ENCODE measurements around the gene ELFN2. TPM values are rescaled to one million over a fixed set of nuclear protein-coding genes. Genes with fewer than 3 reads are reported as not detected.

The ELFN2 gene
- polyA plus RNA-seq, 1 donor from 2014 or later, result 4.4 TPM

- H3K36me3 ChIP-seq (ENCODE audit: insufficient read depth, low read length), result no peaks in the 10 kb centered on the region
Observed at GRCh38 chr22:37345863-37346504, 81.3 kb downstream of the ELFN2 start.

GRCh38 chr22:37344735-37345449 is 82.4 kb downstream of the ELFN2 start:
- no peaks in the 10 kb centered on the region for H3K27me3 ChIP-seq (ENCODE audit: insufficient read depth, low read depth, low read length)
- no peak overlapping the region for H2AFZ ChIP-seq (ENCODE audit: low read depth, low read length)
- no peaks in the 10 kb centered on the region for H3K9me3 ChIP-seq (ENCODE audit: low read length)
- no peak overlapping the region for H3K4me2 ChIP-seq (ENCODE audit: low read length)
- H3K9me2 ChIP-seq (ENCODE audit: insufficient read depth, low read length), result no peaks in the 10 kb centered on the region
- TF ChIP-seq EP300 (conservative IDR thresholded peaks at IDR 0.05; ENCODE audit: poor library complexity, severe bottlenecking), result no peak
- TF ChIP-seq TAF1 (IDR thresholded peaks at IDR 0.05; ENCODE audit: low read depth), result no peak
- TF ChIP-seq MXI1 (conservative IDR thresholded peaks at IDR 0.05; ENCODE audit: poor library complexity, severe bottlenecking), result no peak
- no peak for TF ChIP-seq CTCF (IDR thresholded peaks at IDR 0.05; ENCODE audit: poor library complexity, severe bottlenecking)
- no peaks in the 10 kb centered on the region for H3K79me2 ChIP-seq (replicated peaks; ENCODE audit: insufficient read depth, low read length)
- no peak overlapping the region for H3K27ac ChIP-seq (ENCODE audit: low read length)
- H3K9ac ChIP-seq (ENCODE audit: low read length), result no peak overlapping the region
- H3K36me3 ChIP-seq (ENCODE audit: insufficient read depth, low read length), result no peaks in the 10 kb centered on the region
- H4K20me1 ChIP-seq (ENCODE audit: insufficient read depth), result no peaks in the 10 kb centered on the region
- no peak overlapping the region for H3K4me3 ChIP-seq (ENCODE audit: low read length)
- no peaks in the 10 kb centered on the region for H3F3A ChIP-seq (ENCODE audit: insufficient read depth, low read length, poor library complexity, severe bottlenecking)

More at GRCh38 chr22:37345863-37346504, 81.3 kb downstream of the ELFN2 start:
- no peak overlapping the region for H2AFZ ChIP-seq (ENCODE audit: low read depth, low read length)
- no peak overlapping the region for H3K9ac ChIP-seq (ENCODE audit: low read length)
- H3F3A ChIP-seq (ENCODE audit: insufficient read depth, low read length, poor library complexity, severe bottlenecking), result no peaks in the 10 kb centered on the region
- H3K9me3 ChIP-seq (ENCODE audit: low read length), result no peaks in the 10 kb centered on the region
- no peaks in the 10 kb centered on the region for H3K27me3 ChIP-seq (ENCODE audit: insufficient read depth, low read depth, low read length)
- no peak for TF ChIP-seq MXI1 (conservative IDR thresholded peaks at IDR 0.05; ENCODE audit: poor library complexity, severe bottlenecking)
- no peak for TF ChIP-seq TAF1 (IDR thresholded peaks at IDR 0.05; ENCODE audit: low read depth)
- TF ChIP-seq EZH2 (IDR thresholded peaks at IDR 0.05; ENCODE audit: borderline replicate concordance, insufficient read depth, low read length, poor library complexity, severe bottlenecking), result no peak
- TF ChIP-seq RAD21 (conservative IDR thresholded peaks at IDR 0.05), result no peak
- no peak for TF ChIP-seq EP300 (conservative IDR thresholded peaks at IDR 0.05; ENCODE audit: poor library complexity, severe bottlenecking)
- no peak for TF ChIP-seq POLR2AphosphoS5 (IDR thresholded peaks at IDR 0.05)
- H3K27ac ChIP-seq (ENCODE audit: low read length), result no peak overlapping the region
- H3K4me2 ChIP-seq (ENCODE audit: low read length), result no peak overlapping the region
- H4K20me1 ChIP-seq (ENCODE audit: insufficient read depth), result no peaks in the 10 kb centered on the region
- no peaks in the 10 kb centered on the region for H3K79me2 ChIP-seq (replicated peaks; ENCODE audit: insufficient read depth, low read length)
- no peak overlapping the region for H3K4me3 ChIP-seq (ENCODE audit: low read length)
- H3K9me2 ChIP-seq (ENCODE audit: insufficient read depth, low read length), result no peaks in the 10 kb centered on the region

- no peaks in the 10 kb centered on the region for H3K27me3 ChIP-seq (ENCODE audit: insufficient read depth, low read depth, low read length)
- no peaks in the 10 kb centered on the region for H3K79me2 ChIP-seq (replicated peaks; ENCODE audit: insufficient read depth, low read length)
- TF ChIP-seq TAF1 (IDR thresholded peaks at IDR 0.05; ENCODE audit: low read depth), result no peak
- no peak for TF ChIP-seq SMC3 (conservative IDR thresholded peaks at IDR 0.05; ENCODE audit: poor library complexity)
- TF ChIP-seq MXI1 (conservative IDR thresholded peaks at IDR 0.05; ENCODE audit: poor library complexity, severe bottlenecking), result no peak
- TF ChIP-seq EP300 (conservative IDR thresholded peaks at IDR 0.05; ENCODE audit: poor library complexity, severe bottlenecking), result no peak
- TF ChIP-seq EZH2 (IDR thresholded peaks at IDR 0.05; ENCODE audit: borderline replicate concordance, insufficient read depth, low read length, poor library complexity, severe bottlenecking), result no peak
- no peak for TF ChIP-seq RAD21 (conservative IDR thresholded peaks at IDR 0.05)
- TF ChIP-seq REST (IDR thresholded peaks at IDR 0.05; ENCODE audit: borderline replicate concordance), result no peak
- TF ChIP-seq POLR2AphosphoS5 (IDR thresholded peaks at IDR 0.05), result no peak
- TF ChIP-seq CTCF (IDR thresholded peaks at IDR 0.05; ENCODE audit: poor library complexity, severe bottlenecking), result no peak
- H3K9me2 ChIP-seq (ENCODE audit: insufficient read depth, low read length), result no peaks in the 10 kb centered on the region
- H3K4me2 ChIP-seq (ENCODE audit: low read length), result no peak overlapping the region
- H3K27ac ChIP-seq (ENCODE audit: low read length), result no peak overlapping the region
- no peaks in the 10 kb centered on the region for H3K9me3 ChIP-seq (ENCODE audit: low read length)
- no peaks in the 10 kb centered on the region for H3F3A ChIP-seq (ENCODE audit: insufficient read depth, low read length, poor library complexity, severe bottlenecking)
- H3K9ac ChIP-seq (ENCODE audit: low read length), result no peak overlapping the region
- no peaks in the 10 kb centered on the region for H3K36me3 ChIP-seq (ENCODE audit: insufficient read depth, low read length)
- no peaks in the 10 kb centered on the region for H4K20me1 ChIP-seq (ENCODE audit: insufficient read depth)
- no peak overlapping the region for H3K4me3 ChIP-seq (ENCODE audit: low read length)
- no peak overlapping the region for H2AFZ ChIP-seq (ENCODE audit: low read depth, low read length)
Observed at GRCh38 chr22:37343863-37344734, 83.2 kb downstream of the ELFN2 start.

Data from neural cell (in vitro differentiated cells).